Activated naive CD4-positive, alpha-beta T cell treated with Interleukin-2 at 50 U/mL for 16 hours (primary cell): ENCODE measurements around the gene SLC22A3.
"Not testable (repeated sequence)": the region's sequence is repeated elsewhere in the genome, so short reads cannot be mapped to it uniquely, and the experiment has no call there.

ENCODE experiments used
- DNase-seq: peaks from one replicate; pipeline ENCODE4 v3.0.0-alpha.2; 2020

The SLC22A3 gene

DNA sequence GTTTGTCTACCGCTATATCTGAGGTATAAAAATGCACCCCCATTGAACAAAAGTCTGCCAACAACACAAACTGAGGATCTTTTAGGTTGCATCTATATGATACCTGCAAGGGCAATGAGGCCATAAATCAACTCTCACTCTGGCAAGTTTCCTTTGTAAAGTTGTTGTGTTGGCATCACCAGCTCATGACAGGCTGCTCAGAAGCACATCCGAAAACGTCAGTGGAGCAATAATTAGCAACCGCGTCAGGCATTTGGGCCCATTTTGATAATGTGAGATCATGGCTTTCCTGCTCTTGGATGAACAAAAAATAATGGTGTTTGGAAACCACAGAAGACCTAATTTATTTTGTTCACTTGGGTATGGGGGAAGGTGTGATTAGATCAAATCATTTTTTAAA is 12.0 kb upstream of the SLC22A3 start:
- no peak for DNase-seq

DNA sequence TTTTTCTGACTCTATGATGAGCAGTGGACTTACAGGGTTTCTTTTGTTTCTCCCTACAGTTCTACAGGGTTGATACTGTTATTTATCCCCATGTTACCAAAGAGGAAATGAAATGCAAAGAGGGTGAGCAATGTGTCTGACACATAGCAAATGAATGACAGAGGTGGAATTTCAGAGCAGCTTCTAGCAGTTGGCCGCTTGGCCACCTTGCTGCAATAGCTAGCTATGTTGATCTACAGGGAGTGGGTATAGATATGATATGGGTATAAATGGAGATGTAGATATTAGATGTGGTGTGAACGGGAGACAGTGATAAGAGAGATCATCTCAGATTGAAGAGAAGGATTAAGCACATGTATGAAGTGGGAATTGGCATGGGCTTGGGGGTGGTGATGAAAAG is 10.9 kb upstream of the SLC22A3 start:
- DNase-seq = no peak

DNA sequence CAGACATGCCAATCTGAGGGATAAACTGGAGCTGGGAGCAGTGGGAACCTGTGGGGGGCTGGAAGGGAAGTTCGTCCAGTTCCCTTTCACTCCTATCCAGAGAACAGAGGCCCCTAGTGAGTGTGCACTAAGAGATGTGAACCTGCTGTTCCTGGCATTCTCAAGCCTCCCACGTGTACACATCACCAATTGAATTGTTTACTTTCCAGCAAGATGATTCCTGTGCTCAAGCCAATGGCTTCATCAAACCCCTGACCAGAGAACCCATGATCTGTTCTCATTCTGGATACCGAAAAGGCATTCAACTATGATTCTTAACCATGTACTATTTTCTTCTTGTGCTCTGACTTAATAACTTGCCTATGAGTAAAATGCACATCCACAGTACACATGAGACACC is 10.2 kb upstream of the SLC22A3 start:
- no peak for DNase-seq

DNA sequence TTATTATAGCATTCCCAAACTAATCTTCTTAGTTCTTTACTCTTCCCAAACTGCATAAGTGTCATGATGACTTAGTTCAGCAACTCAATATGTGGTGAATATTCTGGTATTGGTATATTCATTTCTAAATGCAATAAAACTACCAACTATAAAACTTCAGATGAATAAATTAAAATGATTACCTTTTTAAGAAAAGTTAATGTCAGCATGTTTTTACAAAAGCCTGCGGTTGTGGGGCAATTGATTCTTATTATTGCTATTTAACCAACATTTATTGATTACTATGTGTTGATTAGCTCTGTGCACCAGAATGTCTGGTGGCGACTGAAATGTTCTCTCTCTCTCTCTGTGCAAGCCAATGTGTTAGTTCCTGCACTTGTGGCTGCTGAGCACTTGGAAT is 5.0 kb upstream of the SLC22A3 start:
- DNase-seq = no peak

DNA sequence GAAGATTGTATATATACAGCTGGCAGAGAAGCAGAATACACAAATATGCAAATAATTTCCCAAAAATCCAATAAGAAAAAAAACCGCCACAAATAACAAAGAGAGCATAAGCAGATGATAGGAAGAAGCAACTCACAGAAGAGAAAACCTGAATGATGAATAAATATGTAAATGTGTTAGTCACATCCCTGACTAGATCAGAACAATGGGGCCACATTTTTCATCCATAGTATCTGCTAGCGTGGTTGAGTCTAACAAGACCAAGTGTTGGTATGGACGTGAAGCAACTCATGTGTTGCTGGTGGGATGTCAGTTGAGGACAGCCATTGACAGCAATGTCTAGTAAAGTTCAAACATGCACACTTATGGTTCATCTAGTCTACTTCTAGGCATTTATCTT is 3.9 kb upstream of the SLC22A3 start:
- no peak for DNase-seq

DNA sequence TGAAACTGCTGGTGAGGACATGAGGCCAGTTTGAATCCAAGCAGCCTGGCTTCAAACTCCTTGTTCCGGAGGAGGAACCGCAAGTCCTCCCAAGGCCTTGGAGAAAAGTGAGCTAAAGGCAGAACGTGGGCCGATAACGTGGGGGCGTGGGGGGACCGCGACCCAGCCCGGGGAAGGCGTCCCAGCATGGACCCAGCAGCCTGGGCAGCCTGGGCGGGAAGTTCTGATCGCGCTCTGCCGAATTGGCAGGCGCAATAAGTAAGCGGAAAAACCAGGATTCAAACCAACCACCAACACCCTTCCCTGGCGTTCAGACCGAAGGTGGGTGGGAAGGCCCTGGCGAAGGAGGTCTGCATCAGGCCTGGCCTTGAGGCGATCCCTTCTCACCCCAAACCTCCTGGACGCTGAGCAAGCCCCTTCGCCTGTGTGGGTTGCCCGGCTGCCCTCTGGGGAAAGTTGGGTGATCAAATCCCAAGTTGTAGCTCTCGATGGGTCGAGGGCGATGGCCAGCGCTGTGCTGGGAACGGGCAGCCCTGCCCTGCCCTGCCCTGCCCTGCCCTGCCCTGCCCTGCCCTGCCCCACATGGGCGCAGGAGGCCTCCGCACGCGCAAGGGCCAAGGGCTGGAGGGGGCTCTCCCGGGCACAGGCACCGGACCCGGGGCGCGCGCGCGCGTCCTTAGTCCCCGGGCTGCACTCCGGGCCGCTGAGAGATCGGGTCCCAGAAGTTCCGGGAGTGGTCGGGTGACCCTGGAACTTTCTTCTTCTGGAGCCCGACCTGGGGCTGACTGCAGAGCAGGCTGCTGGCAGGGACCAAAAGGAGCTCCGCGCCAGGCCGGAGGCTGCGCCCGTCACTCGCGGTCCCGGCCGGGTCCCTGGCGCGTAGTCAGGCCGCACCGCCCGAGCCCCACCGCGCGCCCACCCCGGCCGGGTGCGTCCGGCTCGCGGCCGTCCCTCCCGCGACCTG is 637 bp upstream of the SLC22A3 start:
- no peak for DNase-seq

DNA sequence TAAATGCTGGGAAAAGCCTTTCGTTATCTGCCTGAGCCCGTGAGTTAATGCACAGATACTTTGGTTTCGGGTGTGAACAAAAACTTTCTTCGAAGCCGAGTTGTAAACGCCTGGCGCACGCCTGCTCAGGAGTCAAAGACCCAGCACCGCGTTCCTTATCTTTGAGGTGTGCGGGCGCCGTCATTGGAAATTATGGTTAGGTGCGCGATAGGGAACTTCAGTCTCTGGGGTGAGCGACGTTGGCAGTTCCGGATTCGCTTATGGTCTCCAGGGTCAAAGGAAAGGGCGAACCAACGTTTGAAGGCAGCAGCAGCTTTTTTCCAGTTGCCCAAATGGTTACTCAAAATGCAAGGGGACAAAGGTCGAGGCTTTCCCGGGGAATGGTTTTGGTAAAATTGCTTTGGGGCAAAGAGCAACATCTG is 853 bp downstream of the SLC22A3 start:
- no peak for DNase-seq

DNA sequence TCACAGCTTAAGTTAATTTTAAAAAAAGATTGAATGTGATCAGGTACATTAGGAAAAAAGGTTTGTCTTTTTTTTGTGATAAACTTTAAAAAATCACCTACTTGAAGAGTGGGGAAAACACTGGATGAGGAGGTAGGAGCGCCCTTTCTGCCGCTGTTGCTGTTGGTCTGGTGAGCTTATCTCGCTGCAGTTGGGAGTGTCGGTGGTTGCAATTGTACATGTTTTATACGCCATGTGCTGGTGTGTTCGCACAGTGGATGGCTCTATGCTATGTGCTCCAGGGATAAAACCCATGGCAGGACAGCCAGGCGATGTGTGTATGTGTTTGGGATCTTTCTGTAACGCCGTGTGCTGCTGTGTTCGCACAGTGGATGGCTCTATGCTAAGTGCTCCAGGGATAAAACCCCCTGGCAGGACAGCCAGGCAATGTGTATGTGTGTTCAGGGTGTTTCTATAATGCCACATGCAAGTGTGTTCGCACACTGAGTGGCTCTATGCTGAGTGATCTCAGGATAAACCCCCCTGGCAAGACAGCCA is 1.7 kb downstream of the SLC22A3 start:
- DNase-seq = no peak

DNA sequence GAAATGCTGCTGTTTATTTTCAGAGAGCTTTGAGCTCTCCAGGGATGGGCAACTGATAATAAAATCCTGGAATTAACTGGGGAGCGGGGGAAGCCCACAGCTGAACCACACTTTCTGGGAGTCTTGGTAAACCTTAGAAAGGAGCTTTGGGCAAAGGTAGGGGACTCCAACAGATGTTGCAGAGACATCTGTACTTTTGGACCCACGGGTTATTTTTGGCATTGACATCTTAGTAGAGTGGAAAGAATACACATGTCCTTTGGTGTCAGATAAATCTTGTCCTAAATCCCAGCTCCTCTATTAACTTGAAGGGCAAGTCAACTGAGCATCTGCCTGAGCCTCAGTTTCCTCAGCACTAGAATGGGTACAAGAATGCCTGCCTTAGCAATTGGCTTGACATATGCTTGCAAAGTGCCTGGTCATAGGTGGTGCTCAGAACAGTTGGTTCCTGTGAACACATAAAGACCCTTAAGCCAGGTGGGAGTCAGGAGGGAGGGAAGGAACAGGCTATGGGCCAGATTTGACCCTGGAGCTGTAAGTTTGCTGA is 5.8 kb downstream of the SLC22A3 start:
- DNase-seq = no peak

DNA sequence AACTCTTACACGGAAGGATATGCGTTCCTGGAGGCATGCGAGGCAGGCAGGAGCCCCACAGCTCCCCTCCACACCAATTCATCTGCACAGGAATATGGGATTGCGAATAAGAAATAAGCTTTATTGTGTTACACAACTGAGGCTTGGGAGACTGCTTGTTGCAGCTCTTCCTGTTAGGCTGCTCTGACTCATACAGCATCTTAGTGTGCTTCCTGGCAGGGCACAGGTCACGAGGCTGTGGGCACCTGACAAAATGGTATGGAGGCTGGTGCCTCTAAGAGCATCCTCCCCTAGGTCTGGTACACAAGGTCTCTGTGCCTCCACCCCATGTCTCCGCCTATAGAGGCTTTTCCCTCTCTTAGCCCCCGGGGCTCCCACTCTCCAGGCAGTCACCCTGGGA is 6.8 kb downstream of the SLC22A3 start:
- DNase-seq = no peak

DNA sequence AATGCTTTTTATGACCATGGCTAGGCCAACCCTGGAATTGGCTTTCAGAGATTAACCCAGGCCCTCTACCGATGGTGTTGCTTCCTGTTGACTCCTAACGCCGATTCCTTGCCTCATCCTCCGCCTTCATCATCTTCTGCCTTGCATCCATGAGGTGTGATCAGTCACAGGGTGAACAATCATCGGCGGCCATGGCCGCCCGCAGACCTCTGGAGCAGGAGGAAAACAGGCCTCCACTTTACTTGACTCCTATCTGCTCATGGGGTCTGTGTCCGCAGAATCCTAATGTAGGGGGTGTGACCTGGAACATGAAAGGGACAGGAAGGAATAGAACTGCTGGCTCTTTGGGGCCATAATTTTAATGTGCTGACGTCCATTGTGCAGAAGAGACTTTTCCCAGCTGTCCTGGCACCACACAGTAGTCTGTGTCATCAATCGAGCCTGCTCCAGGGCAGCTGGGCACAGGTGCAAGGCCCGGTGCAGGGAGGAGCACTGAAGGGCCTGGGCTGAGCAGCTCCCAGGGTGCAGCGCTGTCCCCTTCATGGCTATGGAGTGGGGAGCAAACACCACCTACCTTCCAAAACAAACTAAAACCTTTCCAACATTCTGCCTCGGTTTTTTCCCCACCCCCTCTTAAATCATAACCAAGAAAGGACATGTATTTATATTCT is 8.0 kb downstream of the SLC22A3 start:
- DNase-seq = no peak

DNA sequence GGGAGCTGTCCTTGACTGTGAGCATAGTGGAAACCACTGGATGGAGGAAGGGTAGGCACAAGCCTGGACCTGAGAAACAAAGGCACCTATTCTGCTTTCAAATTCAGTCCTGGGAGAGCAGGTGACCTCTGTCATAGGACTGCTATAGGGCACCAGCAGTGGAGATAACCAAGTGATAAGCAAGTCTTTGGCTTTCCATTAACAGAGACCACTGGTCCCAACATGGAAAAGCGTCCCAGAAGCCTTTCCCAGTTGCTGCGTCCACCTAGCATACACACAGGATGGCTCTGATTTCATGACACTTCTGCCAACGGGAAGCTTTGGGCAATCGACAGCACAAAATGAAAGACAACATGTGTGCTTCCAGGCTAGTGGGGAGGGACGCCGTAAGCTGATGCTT is 8.9 kb downstream of the SLC22A3 start:
- no peak for DNase-seq

DNA sequence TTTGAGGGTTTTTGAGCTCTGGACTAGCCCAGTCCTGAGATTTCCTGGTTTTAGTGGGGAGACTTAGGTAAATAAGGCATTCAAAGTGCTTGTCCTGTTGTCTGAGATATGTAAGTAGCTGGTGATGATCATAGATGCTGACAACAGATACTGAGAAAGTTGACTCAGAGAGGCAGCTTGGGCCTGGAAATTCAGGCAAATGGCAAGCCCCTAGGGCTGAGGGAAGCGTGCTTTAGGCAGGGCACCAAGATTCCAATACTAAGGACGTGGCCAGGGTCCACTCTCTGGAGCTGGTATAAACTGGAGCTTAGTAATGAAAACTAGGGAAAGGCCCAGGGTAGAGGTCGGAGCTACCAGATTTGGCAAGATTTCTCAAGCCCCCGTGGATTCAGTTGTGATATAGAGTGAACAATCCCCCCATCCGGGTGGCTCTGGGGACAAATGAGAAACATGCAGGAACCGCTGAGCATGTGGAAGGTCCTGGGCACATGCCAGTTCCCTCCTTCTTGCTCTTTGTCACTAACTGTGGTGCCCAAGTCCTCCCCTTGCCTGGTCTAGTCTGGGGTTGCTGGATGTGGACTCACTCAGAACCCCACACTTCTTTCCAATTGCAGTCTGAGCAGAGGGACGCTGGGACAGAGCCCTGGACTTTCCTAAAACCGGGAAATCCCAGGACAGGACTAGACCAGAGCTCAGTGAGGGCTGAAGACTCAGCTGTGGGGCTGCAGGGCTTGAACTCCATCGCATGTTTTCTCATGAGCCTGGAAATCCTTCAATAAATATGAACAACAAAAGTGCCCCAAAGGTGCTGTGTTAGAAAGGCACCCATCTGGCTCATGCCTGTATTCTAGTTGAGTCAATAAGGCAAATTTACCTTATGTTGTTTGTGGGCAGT is 10.3 kb downstream of the SLC22A3 start:
- no peak for DNase-seq

DNA sequence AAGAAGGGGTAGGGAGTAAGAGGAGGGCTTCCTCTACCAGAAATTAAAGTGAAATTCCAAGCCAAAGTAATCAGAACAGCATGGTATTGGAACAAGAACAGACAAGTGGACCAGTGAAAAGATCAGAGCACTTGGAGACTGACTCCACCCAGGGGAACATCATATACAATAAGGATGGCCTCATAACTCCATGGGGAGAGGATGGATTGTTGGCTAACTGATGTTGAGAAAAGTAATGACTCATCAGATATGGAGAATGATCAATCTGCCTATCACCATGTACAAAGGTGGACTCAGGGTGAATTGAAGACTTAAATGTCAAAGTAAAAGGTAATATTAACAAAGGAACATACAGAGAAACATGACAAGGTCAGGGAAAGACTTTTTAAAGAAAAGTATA is 12.8 kb downstream of the SLC22A3 start:
- no peak for DNase-seq

DNA sequence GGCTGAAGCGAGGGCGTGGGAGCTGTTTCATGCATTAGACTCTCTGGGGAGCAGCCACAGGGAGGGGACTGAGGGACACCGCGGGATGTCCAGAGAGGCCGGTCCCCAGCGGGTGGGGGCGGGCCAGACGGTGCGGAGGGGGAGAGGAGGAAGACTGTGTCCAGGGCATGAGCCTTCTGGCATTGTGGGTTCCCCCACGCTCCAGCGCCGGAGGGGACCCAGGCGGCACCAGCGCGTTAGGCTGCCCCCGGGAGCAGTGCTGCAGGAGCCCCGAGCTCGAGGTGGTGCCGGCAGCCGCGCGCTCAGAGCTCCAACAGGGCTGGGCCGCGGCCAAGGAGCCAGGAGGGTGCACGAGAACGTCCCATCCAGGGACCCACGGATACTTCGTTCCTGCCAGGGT is 14.4 kb downstream of the SLC22A3 start:
- no peak for DNase-seq

DNA sequence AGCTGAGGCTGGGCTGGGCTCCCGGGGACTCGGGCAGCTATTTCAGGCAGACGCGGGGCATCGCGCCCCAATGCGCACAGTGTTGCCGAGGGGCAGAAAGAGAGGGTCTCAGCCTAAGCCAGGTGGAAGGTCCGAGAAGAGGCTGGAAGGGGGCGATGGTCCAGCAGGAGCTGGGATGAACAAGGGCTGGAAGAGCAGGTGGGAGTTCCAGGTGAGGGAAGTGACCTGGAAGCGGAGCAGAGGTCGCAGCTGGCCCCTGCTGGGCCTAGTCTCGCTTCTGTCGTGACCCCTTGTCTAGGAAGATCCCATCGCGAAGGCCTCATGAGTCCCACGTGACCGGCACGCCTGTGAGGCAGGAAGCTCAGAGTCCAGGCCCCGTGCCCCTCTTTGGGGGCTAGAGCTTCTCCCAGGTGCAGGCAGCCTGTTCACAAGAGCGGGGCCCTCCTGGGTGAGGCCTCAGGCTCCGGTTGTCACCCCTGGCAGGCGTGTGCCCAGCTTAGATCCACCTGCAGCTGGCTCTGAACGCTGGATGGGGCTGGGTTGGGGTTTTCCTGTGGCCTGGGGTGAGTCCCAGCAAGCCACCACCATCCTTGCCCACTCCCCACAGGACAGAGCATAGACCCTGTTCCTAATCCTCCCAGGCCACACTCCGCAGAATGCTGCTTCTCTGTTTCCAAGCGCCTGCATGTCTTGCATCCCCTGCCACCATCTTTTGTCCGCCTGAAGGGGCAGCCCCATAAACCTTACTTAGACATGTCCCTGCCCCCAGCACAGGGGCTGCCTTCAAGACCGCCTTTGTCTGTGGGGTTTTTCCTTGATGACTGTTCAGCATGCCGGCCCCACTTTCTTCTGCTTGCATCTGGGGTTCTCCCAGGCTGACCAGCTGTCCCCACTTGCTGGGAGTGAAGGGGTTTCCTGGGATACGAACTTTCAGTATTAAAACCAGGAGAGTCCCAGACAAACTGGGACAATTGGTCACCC is 15.1 kb downstream of the SLC22A3 start:
- DNase-seq = no peak

DNA sequence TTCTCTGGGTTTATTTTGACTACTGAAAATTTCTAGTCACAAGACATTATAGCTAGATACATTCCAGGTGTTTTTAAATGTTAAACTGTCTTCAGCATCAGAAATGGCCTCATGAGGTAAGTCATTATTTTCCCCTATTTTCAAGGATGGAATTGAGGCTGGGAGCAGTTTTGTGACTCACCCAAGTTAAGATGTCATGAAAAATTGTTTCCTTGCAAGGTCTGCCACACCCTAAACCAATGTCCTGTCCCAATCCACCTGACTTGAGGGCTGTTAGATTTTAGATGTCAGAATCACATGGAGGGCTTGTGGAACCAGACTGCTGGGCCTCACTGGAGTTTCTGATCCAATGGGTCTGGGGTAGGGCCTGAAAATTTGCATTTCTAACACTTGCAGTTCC is 16.9 kb downstream of the SLC22A3 start:
- DNase-seq = no peak

DNA sequence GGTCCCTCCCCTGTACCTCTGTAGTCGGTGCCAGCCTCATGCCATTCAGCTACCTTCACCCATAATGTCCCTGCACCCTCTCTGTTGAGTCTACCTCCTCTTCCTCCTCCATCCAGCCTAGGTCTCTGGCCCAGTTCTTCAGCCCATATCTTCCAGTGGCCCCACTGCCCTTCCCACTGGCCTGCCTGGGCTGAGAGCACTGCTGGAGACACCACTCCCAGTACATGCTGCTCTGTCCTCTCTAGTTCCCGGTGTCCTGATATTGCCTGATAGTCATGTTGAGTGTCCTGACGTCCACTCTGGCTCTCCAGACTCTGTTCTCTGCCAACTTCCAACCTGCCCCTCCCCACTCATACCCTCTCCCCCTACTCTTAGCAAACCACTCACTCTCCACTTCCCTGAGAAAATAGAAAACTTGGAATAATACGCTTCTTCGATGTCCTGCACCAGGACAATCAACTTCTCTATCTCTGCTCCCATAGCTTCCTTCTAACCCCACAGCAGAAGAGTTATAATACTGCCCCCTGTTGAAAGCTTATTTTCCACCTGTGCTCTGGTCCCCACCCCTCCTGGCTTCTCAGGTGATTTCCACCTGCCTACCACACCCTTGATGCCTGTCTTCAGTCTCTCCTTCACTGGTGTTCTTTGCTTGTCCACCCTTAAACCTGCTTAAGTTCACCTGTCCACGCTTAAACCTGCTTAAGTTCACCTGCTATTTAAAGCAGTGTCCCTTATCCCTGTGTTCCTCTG is 19.8 kb downstream of the SLC22A3 start:
- DNase-seq = no peak

DNA sequence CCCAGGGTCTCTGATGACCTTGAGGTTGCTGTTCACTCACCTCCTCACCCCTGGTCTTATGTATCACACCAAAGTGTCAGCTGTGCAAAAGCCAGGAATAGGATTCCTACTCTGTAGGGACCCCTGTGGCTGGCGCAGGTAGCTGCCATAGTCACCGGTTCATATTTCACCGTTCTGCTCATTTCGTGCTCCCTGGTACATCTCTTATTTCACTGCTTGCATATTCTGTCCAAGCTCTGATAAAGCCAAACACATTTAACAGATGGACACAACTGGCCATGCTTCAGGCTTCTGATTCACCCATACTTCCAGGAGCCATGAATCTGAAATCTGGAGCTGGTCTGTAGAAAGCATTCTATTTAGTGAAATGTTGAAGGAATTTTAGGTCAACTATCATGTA is 20.5 kb downstream of the SLC22A3 start:
- no peak for DNase-seq

DNA sequence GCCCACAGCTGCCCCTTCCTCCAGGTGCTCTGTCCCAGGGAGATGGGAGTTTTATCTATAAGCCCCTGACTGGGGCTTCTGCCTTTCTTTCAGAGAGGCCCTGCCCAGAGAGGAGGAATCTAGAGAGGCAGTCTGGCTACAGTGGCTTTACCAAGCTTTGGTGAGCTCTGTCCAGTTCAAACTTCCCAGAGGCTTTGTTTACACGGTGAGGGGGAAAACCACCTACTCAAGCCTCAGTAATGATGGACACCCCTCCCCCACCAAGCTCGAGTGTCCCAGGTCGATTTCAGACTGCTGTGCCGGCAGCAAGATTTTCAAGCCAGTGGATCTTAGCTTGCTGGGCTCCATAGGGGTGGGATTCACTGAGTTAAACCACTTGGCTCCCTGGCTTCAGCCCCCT is 25.4 kb downstream of the SLC22A3 start:
- not testable (repeated sequence) for DNase-seq
